Ecto neural progenitor cell (in vitro differentiated cells): ENCODE results near the gene ZNF3.
A peak's percentile ranks its signal among the peaks of the same experiment; 100 is the strongest.
"Not testable (repeated sequence)": the region's sequence is repeated elsewhere in the genome, so short reads cannot be mapped to it uniquely, and the experiment has no call there.

ENCODE experiments used
- DNase-seq: peaks from one replicate; pipeline ENCODE4 v3.0.0-alpha.2; 2018; ENCODE audit warnings: low spot score

ZNF3 gene

DNA sequence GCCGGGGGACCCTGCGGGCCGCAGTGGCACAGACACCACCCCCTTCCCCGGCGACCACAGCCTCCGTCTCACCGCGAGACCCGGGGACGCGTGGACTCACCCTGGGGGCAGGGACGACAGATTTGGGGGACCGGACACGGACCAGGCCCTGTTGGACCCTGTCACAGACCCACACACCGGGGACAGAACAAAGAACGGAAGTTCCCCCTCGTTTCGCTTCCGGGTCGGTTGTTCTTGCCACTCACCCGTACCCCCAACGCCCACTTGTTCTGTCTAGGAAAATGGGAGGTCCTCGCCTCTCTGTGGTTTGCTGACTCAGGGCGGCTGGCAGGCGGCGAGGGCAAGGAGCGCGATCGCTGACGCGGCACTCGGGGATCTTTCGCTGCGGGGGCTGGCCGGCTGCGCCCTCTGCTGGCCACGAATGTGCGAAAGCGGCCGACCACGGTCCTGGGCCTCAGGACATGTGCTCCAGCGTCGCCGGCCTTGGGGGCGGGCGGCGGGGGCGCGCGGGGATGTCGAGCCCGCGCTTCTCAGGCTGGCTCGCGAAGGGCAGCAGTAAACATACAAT lies at the start of gene ZNF3:
Gene ZNF3 (minus strand): TSS at position 189 of the 568 bp plus-strand sequence. CDS start 4,366 bp downstream, outside the sequence.
- DNase-seq: peak; percentile 98

DNA sequence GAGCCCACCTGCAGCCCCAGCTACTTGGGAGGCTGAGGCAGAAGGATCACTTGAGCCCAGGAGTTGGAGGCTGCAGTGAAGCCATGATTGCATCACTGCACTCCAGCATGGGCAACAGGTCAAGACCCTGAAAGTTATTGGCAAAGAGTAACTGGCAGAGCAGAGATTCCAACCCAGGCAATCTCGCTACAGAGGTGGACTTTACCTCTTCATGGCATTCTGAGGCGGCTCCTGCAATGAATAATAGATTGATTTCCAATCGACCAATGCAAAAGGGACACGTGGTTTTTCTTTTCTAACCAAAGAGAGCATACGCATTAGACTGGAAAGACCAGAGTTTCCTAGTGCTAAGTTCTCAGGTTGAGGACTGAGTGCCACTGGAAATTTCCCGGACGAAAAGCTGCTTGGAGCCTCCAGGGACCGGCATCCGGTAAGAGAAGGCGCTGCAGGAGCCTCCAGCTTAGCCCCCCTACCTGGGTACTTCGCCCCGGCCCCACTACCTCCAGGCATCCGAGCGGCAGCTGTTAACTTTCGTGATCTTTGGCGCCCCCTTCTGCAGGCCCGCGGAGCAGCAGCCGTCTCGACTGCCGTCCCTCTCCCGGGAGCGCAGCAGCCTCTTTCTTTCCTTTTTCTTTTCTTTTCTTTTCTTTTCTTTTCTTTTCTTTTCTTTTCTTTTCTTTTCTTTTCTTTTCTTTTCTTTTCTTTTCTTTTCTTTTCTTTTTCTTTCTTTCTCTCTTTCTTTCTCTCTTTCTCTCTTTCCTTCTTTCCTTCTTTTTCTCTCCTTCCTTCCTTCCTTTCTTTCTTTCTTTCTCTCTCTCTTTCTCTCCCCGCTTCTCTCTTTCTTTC lies 49.3 kb upstream of the ZNF3 start:
- DNase-seq: peak; percentile 90

DNA sequence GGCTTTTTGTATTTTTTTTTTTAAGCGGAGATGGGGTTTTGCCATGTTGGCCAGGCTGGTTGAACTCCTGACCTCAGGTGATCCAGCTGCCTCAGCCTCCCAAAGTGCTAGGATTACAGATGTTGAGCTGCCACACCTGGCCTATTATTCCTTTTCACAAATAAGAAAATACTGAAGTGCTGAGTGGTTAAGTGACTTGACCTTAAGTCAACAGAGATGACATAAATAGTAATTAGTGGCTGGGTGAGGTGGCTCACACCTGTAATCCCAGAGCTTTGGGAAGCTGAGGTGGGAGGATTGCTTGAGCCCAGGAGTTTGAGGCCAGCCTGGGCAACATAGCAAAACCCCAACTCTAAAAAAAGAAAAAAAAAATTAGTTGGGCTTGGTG lies 48.7 kb upstream of the ZNF3 start:
- DNase-seq: not testable (repeated sequence)

DNA sequence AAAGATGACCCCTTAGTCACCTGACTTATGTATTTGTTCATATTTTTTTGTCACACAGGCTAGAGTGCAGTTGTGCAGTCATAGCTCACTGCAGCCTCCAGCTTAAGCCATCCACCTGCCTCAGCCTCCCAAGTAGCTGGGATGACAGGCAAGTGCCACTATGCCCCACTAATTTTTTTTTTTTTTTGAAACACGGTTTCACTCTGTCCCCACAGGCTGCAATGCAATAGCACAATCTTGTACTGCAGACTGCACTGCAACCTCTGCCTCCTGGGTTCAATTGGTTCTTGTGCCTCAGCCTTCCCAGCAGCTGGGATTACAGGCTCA lies 47.1 kb upstream of the ZNF3 start:
- DNase-seq: no peak

DNA sequence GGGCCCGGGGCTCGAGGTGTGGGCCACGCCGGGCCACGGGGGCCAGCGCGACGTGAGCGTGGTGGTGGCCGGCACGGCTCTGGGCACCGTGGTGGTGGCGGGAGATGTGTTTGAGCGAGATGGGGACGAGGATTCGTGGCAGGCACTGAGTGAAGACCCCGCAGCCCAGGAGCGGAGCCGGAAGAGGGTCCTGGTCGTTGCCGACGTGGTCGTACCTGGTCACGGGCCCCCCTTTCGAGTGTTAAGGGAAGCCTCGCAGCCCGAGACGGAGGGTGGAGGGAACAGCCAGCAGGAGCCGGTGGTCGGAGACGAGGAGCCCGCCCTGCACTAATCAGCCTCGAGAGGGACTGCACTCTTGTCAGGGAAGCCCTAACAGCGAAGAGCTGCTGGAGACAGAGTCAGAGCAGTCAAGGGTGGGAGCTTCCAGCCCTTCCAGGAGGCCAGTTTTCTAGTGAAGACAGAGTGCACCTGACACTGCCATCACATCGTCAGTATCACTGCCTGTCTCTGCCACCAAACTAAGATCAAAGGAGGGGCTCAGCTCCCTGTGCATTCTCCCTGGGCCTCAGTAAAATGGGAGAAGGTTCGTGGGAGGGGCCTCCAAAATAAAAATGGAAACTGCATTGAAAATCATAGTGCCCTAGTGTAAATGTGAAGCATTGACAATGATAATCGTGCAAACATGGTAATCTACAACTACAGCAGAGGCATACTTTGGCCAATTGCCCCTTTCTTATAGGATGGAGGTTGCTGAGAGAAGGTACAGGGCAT lies 46.5 kb upstream of the ZNF3 start:
- DNase-seq: no peak

DNA sequence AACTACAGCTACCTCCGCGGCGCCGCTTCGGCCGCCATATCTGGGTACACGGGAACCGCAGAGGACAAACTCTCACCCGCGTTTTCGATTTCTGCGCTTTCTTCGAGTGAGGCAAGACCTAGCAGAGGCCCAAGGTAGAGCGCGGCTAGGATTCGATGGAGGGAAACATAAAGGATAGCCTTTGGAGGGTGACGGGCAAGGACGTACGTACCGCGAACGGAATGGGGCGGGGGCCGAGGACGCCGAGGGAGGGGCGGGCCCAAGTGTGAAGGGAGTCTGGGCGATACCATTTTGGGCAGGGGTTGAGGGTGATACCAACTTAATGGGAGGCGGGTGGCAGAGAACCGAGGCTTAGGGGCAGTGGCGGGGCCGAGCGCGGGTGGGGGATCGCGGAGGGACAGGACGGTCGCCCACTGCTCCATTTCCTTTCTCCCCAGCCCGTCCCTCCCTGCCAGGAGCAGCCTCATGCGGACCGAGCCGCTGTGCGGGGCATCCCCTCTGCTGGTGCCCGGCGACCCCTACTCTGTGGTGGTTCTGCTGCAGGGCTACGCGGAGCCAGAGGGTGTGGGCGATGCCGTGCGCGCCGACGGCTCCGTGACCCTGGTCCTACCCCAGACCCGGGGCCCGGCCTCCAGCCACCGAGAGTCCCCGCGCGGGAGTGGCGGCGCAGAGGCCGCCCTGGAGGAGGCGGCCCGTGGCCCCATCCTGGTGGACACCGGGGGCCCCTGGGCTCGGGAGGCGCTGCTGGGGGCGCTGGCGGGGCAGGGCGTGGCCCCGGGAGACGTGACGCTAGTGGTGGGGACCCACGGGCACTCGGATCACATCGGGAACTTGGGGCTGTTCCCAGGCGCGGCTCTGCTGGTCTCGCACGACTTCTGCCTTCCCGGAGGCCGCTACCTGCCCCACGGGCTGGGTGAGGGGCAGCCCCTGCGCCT lies 45.7 kb upstream of the ZNF3 start, which contains the start of gene MBLAC1:
Gene MBLAC1 (plus strand): TSS at position 37 of the 935 bp plus-strand sequence. CDS start 429 bp downstream, at position 466.
- DNase-seq: peak; percentile 91

DNA sequence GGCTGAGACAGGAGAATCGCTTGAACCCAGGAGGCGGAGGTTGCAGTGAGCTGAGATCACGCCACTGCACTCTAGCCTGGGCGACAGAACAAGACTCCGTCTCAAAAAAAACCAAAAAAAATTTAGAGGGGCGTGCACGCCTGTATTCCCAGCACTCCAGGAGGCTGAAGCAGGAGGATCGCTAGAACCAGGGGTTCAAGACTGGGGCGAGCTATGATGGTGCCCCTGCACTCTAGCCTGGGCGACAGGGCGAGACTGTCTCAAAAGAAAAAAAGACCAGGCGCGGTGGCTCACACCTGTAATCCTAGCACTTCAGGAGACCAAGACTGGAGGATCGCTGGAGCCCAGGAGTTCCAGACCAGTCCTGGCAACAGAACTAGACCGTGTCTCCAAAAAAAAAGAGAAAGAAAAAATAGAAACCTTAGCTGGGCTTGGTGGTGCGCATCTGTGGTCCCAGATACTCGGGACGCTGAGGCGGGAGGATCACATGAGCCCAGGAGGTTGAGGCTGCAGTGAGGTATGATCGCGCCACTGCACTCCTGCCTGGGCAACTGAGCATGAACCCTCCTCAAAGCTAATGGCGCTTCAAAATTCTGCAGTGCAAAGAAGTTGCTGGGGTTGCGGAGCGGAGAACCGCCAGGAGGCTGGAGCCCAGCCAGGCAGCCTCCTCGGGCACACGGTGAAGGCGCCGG lies 44.9 kb upstream of the ZNF3 start:
- no peak for DNase-seq

DNA sequence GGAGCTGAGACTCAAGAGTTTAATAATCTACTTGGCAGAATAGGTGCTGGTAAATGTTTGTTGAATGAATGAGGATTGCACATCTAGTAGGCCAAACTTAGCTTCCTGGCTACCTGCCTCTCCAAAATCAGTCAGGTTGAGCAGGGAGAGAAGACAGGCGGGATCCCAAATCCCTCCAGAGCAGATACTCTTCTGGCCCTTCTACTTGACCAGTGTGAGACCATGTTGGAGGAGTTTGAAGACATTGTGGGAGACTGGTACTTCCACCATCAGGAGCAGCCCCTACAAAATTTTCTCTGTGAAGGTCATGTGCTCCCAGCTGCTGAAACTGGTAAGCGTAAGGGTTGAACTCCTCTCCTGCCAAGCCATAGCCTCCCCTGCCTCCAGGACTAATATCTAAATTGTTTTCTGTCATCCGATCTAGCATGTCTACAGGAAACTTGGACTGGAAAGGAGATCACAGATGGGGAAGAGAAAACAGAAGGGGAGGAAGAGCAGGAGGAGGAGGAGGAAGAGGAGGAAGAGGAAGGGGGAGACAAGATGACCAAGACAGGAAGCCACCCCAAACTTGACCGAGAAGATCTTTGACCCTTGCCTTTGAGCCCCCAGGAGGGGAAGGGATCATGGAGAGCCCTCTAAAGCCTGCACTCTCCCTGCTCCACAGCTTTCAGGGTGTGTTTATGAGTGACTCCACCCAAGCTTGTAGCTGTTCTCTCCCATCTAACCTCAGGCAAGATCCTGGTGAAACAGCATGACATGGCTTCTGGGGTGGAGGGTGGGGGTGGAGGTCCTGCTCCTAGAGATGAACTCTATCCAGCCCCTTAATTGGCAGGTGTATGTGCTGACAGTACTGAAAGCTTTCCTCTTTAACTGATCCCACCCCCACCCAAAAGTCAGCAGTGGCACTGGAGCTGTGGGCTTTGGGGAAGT lies 43.0 kb upstream of the ZNF3 start:
- DNase-seq: no peak

DNA sequence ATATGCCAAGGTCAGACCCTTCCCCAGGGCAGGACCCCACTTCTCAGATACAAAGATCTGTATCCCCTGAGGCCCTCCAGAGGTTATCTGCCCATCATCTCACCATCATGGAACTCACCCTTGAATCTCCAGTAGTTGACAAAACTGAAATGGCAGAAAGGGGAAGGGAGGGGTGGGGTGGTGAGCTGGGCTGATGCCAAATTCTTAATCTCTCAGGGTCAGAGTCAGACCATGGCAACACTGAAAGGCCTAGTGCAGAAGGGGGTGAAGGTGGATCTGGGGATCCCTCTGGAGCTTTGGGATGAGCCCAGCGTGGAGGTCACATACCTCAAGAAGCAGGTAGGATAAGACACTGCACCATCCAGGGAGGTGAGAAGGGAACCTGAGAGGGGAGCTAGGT lies 41.0 kb upstream of the ZNF3 start:
- DNase-seq: no peak

DNA sequence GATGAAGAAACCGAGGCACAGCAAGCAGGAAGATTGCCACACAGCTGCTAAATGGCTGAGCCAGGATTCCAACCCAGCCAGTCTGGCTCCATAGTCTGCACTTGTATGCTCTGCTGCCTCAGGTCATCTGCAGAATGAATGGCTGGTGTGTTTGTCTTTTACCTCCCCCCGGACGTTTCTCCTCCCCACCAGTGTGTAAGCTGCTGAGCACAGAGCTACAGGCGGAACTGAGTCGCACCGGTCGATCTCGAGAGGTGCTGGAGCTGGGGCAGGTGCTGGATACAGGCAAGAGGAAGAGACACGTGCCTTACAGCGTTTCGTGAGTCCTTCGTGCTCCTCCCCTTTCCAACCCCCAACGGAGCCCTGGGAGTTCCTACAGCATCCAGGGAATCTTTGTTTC lies 40.5 kb upstream of the ZNF3 start:
- DNase-seq: no peak

DNA sequence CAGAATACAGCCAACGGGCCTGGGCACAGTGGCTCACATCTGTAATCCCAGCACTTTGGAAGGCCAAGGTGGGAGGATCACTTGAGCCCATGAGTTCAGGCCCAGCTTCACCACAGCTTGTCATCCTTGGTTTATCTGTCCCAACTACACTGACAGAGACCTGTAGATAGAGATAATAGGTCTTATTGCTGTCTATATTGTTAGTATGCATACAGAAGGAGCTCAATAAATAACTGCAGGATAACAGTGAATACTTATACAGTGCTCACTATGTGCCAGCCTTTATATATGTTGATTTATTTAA lies 39.2 kb upstream of the ZNF3 start:
- no peak for DNase-seq

DNA sequence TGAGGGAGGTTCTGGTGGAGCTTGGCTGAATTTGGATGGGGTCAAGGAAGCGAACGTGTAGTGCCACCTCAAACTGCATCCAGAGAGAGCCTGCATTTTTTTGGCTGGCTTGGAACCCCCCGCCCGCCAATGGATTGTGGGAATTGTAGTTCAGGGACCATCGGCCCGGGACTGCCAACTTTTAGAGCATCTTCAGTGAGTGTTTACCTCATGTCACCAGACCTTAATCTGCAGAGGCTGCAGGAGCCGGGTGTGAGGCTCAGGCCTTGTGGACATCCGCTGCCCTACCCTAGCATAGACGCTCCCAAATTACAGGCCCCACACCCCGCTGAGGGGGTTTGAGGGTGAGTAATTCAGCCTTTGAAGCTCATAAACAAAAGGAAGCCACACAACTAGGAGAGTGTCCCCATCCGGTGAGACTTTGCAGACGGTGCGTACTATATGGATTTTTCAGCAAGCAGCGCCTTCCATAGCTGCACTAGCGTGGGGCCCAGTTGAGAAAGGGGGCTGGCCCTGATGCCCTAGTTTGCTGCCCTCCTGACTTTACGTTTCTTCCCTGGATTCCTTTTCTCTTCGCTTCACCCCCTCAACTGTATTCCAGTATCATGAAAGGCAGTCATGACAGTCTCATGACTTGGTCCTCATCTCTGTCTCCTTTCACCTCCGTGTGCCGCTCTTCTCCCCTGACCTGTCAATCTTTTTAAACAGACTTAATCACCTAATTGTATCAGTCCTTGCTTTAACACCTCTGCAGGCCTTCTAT lies 38.6 kb upstream of the ZNF3 start:
- peak; percentile 81 for DNase-seq

DNA sequence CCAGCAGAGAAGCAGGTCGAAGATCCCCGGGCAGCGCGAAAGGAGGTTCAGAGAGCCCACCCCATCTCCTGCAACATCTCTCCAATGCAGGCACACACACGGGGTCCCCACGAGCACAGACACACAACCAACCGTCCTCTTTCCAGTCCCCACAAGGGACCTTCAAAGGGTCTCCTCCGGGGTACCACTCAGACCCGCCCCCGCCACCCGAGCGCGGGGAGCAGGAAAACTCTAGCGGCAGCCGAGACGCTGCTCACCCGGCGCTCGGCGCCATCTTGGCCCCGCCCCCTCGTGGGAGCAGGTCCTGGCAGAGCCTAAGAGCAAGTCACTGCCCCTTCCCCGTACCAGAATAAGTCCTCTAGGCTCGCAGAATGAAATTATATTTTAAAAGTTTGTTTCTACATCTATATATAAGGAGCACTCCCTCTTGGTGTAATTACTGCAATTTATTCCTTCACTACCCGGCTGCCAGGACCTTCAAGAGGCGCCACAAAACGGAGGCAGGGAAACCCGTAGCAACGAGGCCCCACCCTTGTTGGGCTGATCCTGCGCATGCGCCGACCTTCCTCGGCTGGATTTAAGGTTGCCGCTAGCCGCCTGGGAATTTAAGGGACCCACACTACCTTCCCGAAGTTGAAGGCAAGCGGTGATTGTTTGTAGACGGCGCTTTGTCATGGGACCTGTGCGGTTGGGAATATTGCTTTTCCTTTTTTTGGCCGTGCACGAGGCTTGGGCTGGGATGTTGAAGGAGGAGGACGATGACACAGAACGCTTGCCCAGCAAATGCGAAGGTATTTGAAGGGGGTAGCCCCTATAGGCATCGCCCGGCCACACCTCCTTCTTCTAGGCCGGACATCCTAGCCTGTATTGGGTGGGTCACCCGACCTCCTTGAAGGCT lies 37.8 kb upstream of the ZNF3 start, which contains the start of the genes CNPY4 and TAF6:
Gene CNPY4 (plus strand): TSS at position 563 of the 898 bp plus-strand sequence. CDS start 111 bp downstream, at position 674.
Gene TAF6 (minus strand): TSS at position 287 of the 898 bp plus-strand sequence. CDS start 5,149 bp downstream, outside the sequence.
- DNase-seq: peak; percentile 96

DNA sequence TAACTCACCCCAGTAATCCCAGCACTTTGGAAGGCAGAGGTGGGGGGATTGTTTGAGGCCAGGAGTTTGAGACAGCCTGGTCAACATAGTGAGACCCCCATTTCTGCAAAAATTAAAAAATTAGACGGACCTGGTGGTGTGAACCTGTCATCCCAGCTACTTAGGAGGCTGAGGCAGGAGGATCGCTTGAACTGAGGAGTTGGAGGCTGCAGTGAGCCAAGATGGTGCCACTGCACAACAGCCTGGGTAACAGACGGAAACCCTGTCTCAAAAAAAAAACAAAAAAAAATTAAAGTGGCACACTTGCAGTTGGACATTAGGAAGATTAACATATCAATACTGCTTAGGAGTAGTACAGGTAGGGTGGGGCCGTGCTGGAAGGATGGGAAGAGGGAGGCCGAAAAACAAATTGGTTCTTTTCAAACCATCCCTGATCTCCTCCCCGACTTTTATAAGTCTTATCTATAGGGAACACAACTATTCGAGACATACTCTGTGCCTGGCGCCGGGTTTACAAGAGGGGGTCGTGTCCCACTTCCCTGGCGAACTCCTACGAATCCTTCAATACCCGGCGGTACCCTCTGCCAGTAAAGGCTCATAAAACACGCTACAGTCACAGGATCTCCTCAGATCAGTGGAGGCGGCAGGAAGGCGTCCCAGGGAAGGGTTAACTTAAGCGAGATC lies 37.0 kb upstream of the ZNF3 start:
- no peak for DNase-seq

DNA sequence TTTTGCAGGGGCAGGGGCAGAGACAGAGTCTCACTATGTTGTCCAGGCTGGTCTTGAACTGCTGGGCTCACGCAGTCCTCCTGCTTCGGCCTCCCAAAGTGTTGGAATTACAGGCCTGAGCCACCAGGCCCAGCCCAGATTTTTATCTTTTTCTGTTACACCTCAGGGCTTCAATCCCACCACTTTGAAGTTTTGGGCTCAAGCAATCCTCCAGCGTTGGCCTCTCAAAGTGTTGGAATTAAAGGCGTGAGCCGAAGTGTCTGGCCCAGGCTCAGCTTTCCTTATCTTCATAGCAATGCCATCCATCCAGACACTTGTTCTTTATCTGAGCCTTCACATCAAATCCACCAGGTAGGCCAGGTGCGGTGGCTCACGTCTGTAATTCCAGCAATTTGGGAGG lies 33.5 kb upstream of the ZNF3 start:
- no peak for DNase-seq

DNA sequence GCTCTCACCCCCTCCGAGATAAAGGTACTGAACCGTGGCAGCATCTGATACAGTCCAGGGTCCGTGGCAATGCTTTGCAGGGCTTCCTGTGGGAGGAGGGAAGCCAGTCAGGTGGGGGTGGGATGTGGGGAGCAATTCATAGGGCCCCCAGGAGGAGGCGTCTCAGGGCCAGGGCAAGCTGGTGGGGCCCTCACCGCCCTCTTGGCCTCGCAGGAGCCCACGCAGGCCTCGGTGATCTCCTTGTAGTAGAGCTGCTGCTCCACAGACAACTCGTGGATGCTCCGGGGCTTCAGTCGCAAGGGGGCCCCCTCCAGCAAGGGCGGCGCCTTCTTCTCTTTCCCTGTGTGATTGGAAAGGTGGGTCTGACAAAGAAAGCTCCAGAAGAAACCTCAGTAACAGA lies 30.4 kb upstream of the ZNF3 start:
- DNase-seq: no peak

DNA sequence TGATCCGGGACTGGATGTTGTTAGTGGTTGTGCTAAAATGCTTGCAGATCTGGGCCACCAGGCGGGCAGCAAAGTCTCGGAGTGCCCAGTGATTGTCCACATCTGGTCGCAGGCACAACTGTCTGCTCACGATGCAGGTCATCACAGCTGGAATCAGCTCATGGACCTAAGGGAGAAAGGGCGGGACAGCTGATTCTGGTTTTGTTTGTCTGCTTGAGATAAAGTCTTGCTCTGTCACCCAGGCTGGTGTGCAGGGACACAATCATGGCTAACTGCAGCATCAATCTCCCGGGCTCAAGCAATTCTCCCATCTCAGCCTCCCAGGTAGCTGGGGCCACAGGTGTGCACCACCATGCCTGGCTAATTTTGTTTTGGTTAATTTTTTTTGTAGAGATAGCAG lies 29.6 kb upstream of the ZNF3 start:
- no peak for DNase-seq
